ENCODE results near the gene BTBD9. TPM values are rescaled to one million over a fixed set of nuclear protein-coding genes. Genes with fewer than 3 reads are reported as not detected.

BTBD9 gene
- total RNA-seq, 4 donors from 2014 or later = 10.6 to 16.6 (median 15.1) TPM

DNA sequence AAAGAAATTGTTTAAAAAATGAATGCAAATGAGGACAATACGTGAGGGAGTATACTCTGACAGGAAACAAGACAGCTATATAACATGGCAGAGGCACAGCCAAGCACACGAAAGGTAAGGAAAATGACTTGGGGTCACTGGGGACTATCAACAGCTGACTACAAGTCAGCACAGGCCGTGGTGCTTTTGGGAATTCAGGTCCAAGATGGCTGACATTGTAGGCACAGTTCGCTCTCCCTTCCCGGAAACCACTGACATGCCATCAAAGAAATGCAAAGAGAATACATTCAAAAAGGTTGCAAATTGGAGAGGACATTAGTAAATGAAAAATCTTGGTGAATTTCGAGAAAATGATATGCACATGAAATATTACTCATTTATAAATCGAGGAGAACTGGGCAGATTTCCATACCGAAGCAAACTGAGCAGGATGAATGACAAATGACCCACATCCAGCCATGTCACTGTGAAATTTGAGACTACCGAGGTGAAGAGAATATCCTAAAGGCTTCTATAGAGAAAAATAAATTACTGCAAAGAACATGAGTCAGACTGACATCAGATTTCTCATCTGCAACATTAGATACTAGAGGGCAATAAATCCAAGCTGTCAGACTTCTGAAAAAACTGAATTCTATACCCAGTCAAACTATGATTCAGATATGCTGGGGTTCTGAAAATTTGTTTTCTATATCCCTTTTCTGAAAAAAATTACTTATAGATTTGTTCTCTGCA lies 391.1 kb downstream of the BTBD9 start:
- intact Hi-C loops (cut with DNase I; ENCODE audit: low total_unique reads) = no loop called here
- no peak overlapping the region for H3K4me3 ChIP-seq (ENCODE audit: low read depth, poor library complexity, severe bottlenecking)
- no peak for TF ChIP-seq POLR2A (IDR thresholded peaks at IDR 0.05)
- TF ChIP-seq, protein P1, sequence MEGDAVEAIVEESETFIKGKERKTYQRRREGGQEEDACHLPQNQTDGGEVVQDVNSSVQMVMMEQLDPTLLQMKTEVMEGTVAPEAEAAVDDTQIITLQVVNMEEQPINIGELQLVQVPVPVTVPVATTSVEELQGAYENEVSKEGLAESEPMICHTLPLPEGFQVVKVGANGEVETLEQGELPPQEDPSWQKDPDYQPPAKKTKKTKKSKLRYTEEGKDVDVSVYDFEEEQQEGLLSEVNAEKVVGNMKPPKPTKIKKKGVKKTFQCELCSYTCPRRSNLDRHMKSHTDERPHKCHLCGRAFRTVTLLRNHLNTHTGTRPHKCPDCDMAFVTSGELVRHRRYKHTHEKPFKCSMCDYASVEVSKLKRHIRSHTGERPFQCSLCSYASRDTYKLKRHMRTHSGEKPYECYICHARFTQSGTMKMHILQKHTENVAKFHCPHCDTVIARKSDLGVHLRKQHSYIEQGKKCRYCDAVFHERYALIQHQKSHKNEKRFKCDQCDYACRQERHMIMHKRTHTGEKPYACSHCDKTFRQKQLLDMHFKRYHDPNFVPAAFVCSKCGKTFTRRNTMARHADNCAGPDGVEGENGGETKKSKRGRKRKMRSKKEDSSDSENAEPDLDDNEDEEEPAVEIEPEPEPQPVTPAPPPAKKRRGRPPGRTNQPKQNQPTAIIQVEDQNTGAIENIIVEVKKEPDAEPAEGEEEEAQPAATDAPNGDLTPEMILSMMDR (IDR thresholded peaks at IDR 0.05) = no peak
- DNase-seq (ENCODE audit: low spot score in 2 of 2) = no peak
- 74 to 81% methylated on average over 9 of the region's 9 CpGs for WGBS, 2 donors

DNA sequence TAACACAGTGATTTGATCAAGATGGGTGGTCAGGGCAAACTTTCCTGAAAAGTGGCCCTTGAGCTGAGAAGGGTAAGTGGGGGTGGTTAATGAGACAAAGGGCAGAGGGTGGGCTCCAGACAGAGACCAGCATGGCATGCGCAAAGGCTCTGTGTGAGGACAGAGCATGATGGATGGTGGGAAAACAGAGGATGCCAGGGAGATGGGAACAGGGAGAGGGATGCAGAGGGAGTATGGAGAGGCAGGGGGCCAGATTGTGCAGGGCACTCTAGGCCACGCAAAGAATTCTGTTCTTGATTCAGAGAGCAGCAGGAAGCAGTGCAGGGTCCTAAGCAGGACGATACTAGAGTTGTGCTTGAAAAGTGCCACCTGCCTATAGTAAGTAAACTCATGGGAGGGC lies 394.4 kb downstream of the BTBD9 start:
- WGBS, 2 donors = 96 to 99% methylated on average over 3 of the region's 3 CpGs
- intact Hi-C loops (cut with DNase I; ENCODE audit: low total_unique reads) = no loop called here
- no peak overlapping the region for H3K4me3 ChIP-seq (ENCODE audit: low read depth, poor library complexity, severe bottlenecking)
- no peak for DNase-seq (ENCODE audit: low spot score in 2 of 2)
- no peak for TF ChIP-seq POLR2A (IDR thresholded peaks at IDR 0.05)
- TF ChIP-seq, protein P1 (IDR thresholded peaks at IDR 0.05) = no peak

DNA sequence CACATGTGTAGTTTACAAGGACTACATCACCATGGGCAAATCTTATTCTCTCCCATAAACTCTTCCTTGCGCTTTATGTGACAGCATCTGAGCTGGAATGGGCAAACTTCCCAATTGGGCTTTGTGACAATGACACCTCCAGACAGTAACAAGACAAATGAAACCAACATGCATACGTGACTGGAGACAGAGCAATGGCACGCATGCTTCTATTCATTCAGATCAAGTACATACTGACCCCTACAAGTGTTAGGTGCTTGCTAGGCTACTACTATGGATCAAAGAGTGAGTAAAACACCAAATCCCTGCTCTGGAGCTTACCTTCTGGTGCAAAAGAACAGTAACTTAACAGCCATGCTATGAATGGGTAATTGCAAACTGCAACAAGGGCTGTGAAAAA lies 394.9 kb downstream of the BTBD9 start:
- no peak overlapping the region for H3K4me3 ChIP-seq (ENCODE audit: low read depth, poor library complexity, severe bottlenecking)
- no peak for TF ChIP-seq POLR2A (IDR thresholded peaks at IDR 0.05)
- intact Hi-C loops (cut with DNase I; ENCODE audit: low total_unique reads) = no loop called here
- 81 to 96% methylated on average over 3 of the region's 3 CpGs for WGBS, 2 donors
- no peak for DNase-seq (ENCODE audit: low spot score in 2 of 2)

DNA sequence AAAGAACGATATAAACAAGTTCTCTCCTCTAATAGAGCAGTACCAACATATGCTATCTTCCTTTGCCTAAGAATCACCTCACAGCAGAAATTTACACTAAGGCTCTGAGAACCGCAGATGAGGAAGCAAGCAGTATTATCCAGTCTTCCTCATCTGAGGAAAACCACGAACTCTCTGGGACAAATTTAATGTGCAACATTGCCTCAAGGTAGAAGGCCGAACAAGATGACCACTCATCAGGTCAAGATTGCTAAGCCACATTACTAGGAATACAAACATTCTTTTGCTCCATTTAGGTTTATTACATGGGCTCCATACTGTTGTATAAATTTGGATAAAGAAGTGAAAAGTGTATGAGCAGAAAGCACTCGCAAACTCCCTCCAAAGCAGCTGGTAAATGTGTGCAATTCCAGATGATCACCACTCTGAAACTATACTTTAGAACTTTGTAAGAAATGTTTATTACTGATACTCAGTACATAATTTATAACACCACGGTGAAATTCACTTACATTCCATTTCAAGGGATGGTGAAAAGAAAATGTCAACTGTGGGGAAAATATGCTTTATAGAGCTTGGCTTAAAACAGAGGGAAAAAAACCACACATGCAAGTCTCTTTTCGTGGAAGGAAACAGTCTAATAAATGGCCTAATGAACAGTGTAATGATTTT lies 398.4 kb downstream of the BTBD9 start:
- no peak overlapping the region for H3K4me3 ChIP-seq (ENCODE audit: low read depth, poor library complexity, severe bottlenecking)
- intact Hi-C loops (cut with DNase I; ENCODE audit: low total_unique reads) = no loop called here
- WGBS, 2 donors = 71 to 80% methylated on average over 7 of the region's 7 CpGs
- no peak for TF ChIP-seq POLR2A (IDR thresholded peaks at IDR 0.05)
- TF ChIP-seq, protein P1 (IDR thresholded peaks at IDR 0.05) = no peak
- no peak for DNase-seq (ENCODE audit: low spot score in 2 of 2)

DNA sequence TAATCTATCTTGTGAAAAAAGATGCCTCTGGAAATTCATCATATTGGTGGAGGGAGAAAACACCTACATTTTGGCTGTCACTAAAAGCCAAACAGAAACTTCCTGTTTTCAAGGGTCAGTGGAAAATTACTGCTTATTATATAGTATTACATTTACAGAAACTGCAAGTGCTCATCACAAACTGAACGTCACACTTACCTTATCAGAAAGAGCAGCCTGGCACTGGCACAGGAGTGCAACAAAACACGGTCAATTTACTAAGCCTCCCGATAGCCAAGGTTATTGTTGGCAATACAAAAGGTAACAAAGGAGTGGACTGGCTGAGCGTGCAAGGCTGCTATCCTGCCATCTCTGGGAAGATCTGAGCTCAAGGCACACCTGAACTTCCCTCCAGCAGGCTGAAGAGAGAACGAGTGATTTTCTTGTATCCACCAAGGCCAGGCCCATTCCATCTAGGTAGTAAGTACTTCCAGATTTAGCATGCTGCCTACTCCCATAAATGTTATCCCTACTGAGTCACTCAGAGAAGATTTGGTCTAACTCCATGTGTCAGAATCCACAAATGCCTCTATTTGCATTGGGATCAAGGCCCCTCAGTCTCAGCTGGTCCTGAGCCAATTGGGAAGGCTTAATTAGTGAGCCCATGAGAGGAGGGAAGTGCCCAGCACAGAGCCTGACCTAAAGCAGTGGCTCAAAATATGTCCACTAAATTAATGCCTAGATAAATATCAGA lies 399.8 kb downstream of the BTBD9 start:
- WGBS, 2 donors = 84 to 86% methylated on average over 5 of the region's 5 CpGs
- DNase-seq (ENCODE audit: low spot score in 2 of 2) = no peak
- intact Hi-C loops (cut with DNase I; ENCODE audit: low total_unique reads) = no loop called here
- no peak for TF ChIP-seq POLR2A (IDR thresholded peaks at IDR 0.05)
- TF ChIP-seq, protein P1 (IDR thresholded peaks at IDR 0.05) = no peak
- no peak overlapping the region for H3K4me3 ChIP-seq (ENCODE audit: low read depth, poor library complexity, severe bottlenecking)

DNA sequence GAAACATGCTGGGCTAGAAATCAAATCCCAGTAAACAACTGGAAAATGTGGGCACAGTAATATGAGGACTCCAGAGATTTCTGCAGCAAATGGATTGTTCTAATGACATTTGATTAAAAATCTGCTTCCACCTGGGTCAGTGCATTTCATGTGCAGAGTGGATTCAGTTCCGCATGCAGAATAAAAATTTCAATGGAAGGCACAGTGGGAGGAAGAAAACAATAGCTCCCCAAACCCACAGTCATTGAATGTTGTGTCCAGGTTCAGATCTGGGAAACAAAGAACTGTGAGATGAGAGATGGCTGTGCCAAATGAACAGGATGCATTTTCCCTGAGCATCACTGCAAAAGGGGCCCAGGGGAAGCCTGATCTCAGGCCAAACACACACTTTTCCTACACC lies 403.1 kb downstream of the BTBD9 start:
- TF ChIP-seq POLR2A (IDR thresholded peaks at IDR 0.05) = no peak
- TF ChIP-seq, protein P1 (IDR thresholded peaks at IDR 0.05) = no peak
- no peak overlapping the region for H3K4me3 ChIP-seq (ENCODE audit: low read depth, poor library complexity, severe bottlenecking)
- WGBS, 2 donors = 100% methylated on average over 1 of the region's 1 CpG
- intact Hi-C loops (cut with DNase I; ENCODE audit: low total_unique reads) = no loop called here
- no peak for DNase-seq (ENCODE audit: low spot score in 2 of 2)

Measured in lower leg skin (tissue), 4 donors.